Stimulated activated CD8-positive, alpha-beta memory T cell treated with anti-CD3 and anti-CD28 coated beads, Interleukin-4, amount 100 ng/mL, for 4 hours (primary cell): ENCODE data around the gene CRB2.

ENCODE experiments used
- DNase-seq, 2 donors: peaks; one replicate each; pipeline ENCODE4 v3.0.0-alpha.2; 2020; ENCODE audit warnings: low read depth in 2 of 2, low spot score in 1 of 2

CRB2 gene

GRCh38 chr9:123346826-123347225, 9.2 kb upstream of the CRB2 start:
- DNase-seq = no peak

GRCh38 chr9:123347289-123348060, 8.5 kb upstream of the CRB2 start:
- DNase-seq = no peak

- no peak for DNase-seq
Measured at GRCh38 chr9:123348317-123348992, 7.5 kb upstream of the CRB2 start.

GRCh38 chr9:123349033-123349432, 7.0 kb upstream of the CRB2 start:
- DNase-seq = no peak

- peak; percentile 15 to 42 for DNase-seq
Measured at GRCh38 chr9:123349691-123350480, 6.1 kb upstream of the CRB2 start.

- DNase-seq = no peak
Measured at GRCh38 chr9:123350590-123351310, 5.2 kb upstream of the CRB2 start.

- DNase-seq = no peak
Measured at GRCh38 chr9:123353041-123353440, 3.0 kb upstream of the CRB2 start.

GRCh38 chr9:123353984-123354591, 1.9 kb upstream of the CRB2 start:
- DNase-seq = peak in 1 of 2 donors; percentile 12

- DNase-seq = no peak
Measured at GRCh38 chr9:123354806-123355508, 1.0 kb upstream of the CRB2 start.

GRCh38 chr9:123356851-123357742, 1.1 kb downstream of the CRB2 start:
- no peak for DNase-seq

GRCh38 chr9:123357743-123358059, 1.7 kb downstream of the CRB2 start:
- DNase-seq = no peak

- DNase-seq = no peak
Measured at GRCh38 chr9:123358181-123358905, 2.3 kb downstream of the CRB2 start.

GRCh38 chr9:123359106-123359505, 3.1 kb downstream of the CRB2 start:
- DNase-seq = no peak

- no peak for DNase-seq
Measured at GRCh38 chr9:123359546-123359945, 3.5 kb downstream of the CRB2 start.

GRCh38 chr9:123360161-123361085, 4.4 kb downstream of the CRB2 start:
- DNase-seq = no peak

GRCh38 chr9:123361086-123361730, 5.2 kb downstream of the CRB2 start:
- DNase-seq = no peak
